ENCODE measurements around the gene NLRP6.
"Not testable (repeated sequence)": the region's sequence is repeated elsewhere in the genome, so short reads cannot be mapped to it uniquely, and the experiment has no call there.

The NLRP6 gene

GRCh38 chr11:308740-309665 is 30.8 kb downstream of the NLRP6 start:
- DNase-seq (ENCODE audit: low spot score), result not testable (repeated sequence)

- DNase-seq (ENCODE audit: low spot score), result not testable (repeated sequence)
These were observed 31.9 kb downstream of the NLRP6 start for GRCh38 chr11:309979-310572.

GRCh38 chr11:311013-311748 is 33.0 kb downstream of the NLRP6 start:
- DNase-seq (ENCODE audit: low spot score), result not testable (repeated sequence)

GRCh38 chr11:312092-312816 is 34.0 kb downstream of the NLRP6 start:
- no peak for DNase-seq (ENCODE audit: low spot score)

GRCh38 chr11:313304-313786 is 35.1 kb downstream of the NLRP6 start:
- DNase-seq (ENCODE audit: low spot score), result no peak

- no peak for DNase-seq (ENCODE audit: low spot score)
These were observed 35.8 kb downstream of the NLRP6 start, which contains the start of gene IFITM1 for GRCh38 chr11:313787-314553. TSS of gene IFITM1 (plus strand) at chr11:314040. CDS start at chr11:314171, 131 bp downstream.

- not testable (repeated sequence) for DNase-seq (ENCODE audit: low spot score)
These were observed 36.3 kb downstream of the NLRP6 start for GRCh38 chr11:314554-314875.

- DNase-seq (ENCODE audit: low spot score), result no peak
These were observed 36.9 kb downstream of the NLRP6 start for GRCh38 chr11:315051-315481.

GRCh38 chr11:315516-315994 is 37.3 kb downstream of the NLRP6 start:
- no peak for DNase-seq (ENCODE audit: low spot score)

- DNase-seq (ENCODE audit: low spot score), result peak; percentile 70
These were observed 38.0 kb downstream of the NLRP6 start for GRCh38 chr11:316031-316701.

- DNase-seq (ENCODE audit: low spot score), result no peak
These were observed 38.7 kb downstream of the NLRP6 start for GRCh38 chr11:316891-317301.

- peak; percentile 31 for DNase-seq (ENCODE audit: low spot score)
These were observed 39.6 kb downstream of the NLRP6 start for GRCh38 chr11:317668-318404.

- DNase-seq (ENCODE audit: low spot score), result not testable (repeated sequence)
These were observed 40.4 kb downstream of the NLRP6 start for GRCh38 chr11:318405-319120.

GRCh38 chr11:319121-319887 is 41.1 kb downstream of the NLRP6 start:
- DNase-seq (ENCODE audit: low spot score), result peak; percentile 64

GRCh38 chr11:319888-320273 is 41.7 kb downstream of the NLRP6 start:
- DNase-seq (ENCODE audit: low spot score), result not testable (repeated sequence)

GRCh38 chr11:324156-324555 is 45.9 kb downstream of the NLRP6 start:
- no peak for DNase-seq (ENCODE audit: low spot score)

GRCh38 chr11:324593-325517 is 46.6 kb downstream of the NLRP6 start:
- peak; percentile 62 for DNase-seq (ENCODE audit: low spot score)

All from left forelimb (tissue), 1 donor.